Mucosa of gallbladder (tissue), 1 donor: ENCODE results near the gene TAX1BP1. TPM values are rescaled to one million over a fixed set of nuclear protein-coding genes. Genes with fewer than 3 reads are reported as not detected.

Experiments
- DNase-seq: peaks from one replicate; pipeline ENCODE4 v3.0.0-alpha.2; 2020; ENCODE audit warnings: low spot score
- total RNA-seq: library from RNA; stranded (reverse); gene quantifications from one replicate; pipeline ENCODE4 v1.2.1, GENCODE V29; 2021
- donor health status: DM: no; HTN: no; CAD: no.

TAX1BP1 gene
- 159 TPM for total RNA-seq

GRCh38 chr7:27739909-27740448, at the start of gene TAX1BP1:
TSS of gene TAX1BP1 (plus strand) at chr7:27740162. CDS start at chr7:27748525, 8,363 bp downstream.
- peak; percentile 96 for DNase-seq

GRCh38 chr7:27690649-27691048, 49.3 kb upstream of the TAX1BP1 start:
- DNase-seq = no peak

GRCh38 chr7:27693794-27694193, 46.2 kb upstream of the TAX1BP1 start:
- DNase-seq = no peak

- DNase-seq = no peak
Measured at GRCh38 chr7:27695096-27695495, 44.9 kb upstream of the TAX1BP1 start.

GRCh38 chr7:27697861-27698430, 42.0 kb upstream of the TAX1BP1 start:
- DNase-seq = peak; percentile 30

- no peak for DNase-seq
Measured at GRCh38 chr7:27699751-27700150, 40.2 kb upstream of the TAX1BP1 start.

- no peak for DNase-seq
Measured at GRCh38 chr7:27700501-27700900, 39.5 kb upstream of the TAX1BP1 start.

GRCh38 chr7:27703181-27703580, 36.8 kb upstream of the TAX1BP1 start:
- DNase-seq = no peak

GRCh38 chr7:27704422-27705199, 35.4 kb upstream of the TAX1BP1 start:
- DNase-seq = no peak

- no peak for DNase-seq
Measured at GRCh38 chr7:27705200-27705594, 34.8 kb upstream of the TAX1BP1 start.

- DNase-seq = no peak
Measured at GRCh38 chr7:27708485-27708884, 31.5 kb upstream of the TAX1BP1 start.

- no peak for DNase-seq
Measured at GRCh38 chr7:27709137-27710075, 30.6 kb upstream of the TAX1BP1 start.

- DNase-seq = no peak
Measured at GRCh38 chr7:27712217-27712616, 27.7 kb upstream of the TAX1BP1 start.

- DNase-seq = no peak
Measured at GRCh38 chr7:27714831-27715444, 25.0 kb upstream of the TAX1BP1 start.

GRCh38 chr7:27723085-27723484, 16.9 kb upstream of the TAX1BP1 start:
- no peak for DNase-seq

GRCh38 chr7:27727058-27727457, 12.9 kb upstream of the TAX1BP1 start:
- DNase-seq = no peak

- no peak for DNase-seq
Measured at GRCh38 chr7:27730112-27730511, 9.8 kb upstream of the TAX1BP1 start.

GRCh38 chr7:27734583-27734982, 5.4 kb upstream of the TAX1BP1 start:
- DNase-seq = no peak

- DNase-seq = no peak
Measured at GRCh38 chr7:27735165-27735564, 4.8 kb upstream of the TAX1BP1 start.

- DNase-seq = no peak
Measured at GRCh38 chr7:27735831-27736230, 4.1 kb upstream of the TAX1BP1 start.

GRCh38 chr7:27737178-27737577, 2.8 kb upstream of the TAX1BP1 start:
- no peak for DNase-seq

GRCh38 chr7:27737616-27738015, 2.3 kb upstream of the TAX1BP1 start:
- DNase-seq = no peak
